Activated CD4-positive, alpha-beta T cell treated with anti-CD3 and anti-CD28 coated beads, Interleukin-2, amount 50 U/mL, for 1 hour (primary cell): Measurements from ENCODE around the gene DGKG.
A peak's percentile ranks its signal among the peaks of the same experiment; 100 is the strongest.

ENCODE experiments used
- DNase-seq: peaks from one replicate; pipeline ENCODE4 v3.0.0-alpha.2; 2020

The DGKG gene

GRCh38 chr3:186128158-186128557 is 233.9 kb downstream of the DGKG start:
- no peak for DNase-seq

- DNase-seq: no peak
Observed at GRCh38 chr3:186127463-186127862, 234.6 kb downstream of the DGKG start.

- DNase-seq: no peak
Observed at GRCh38 chr3:186125118-186125517, 236.9 kb downstream of the DGKG start.

GRCh38 chr3:186124592-186124991 is 237.4 kb downstream of the DGKG start:
- no peak for DNase-seq

- DNase-seq: no peak
Observed at GRCh38 chr3:186123012-186123411, 239.0 kb downstream of the DGKG start.

- no peak for DNase-seq
Observed at GRCh38 chr3:186121968-186122367, 240.1 kb downstream of the DGKG start.

GRCh38 chr3:186121278-186121677 is 240.8 kb downstream of the DGKG start:
- DNase-seq: no peak

GRCh38 chr3:186119499-186119898 is 242.5 kb downstream of the DGKG start:
- no peak for DNase-seq

- DNase-seq: no peak
Observed at GRCh38 chr3:186118692-186119091, 243.3 kb downstream of the DGKG start.

GRCh38 chr3:186117521-186118134 is 244.4 kb downstream of the DGKG start:
- DNase-seq: no peak

- DNase-seq: no peak
Observed at GRCh38 chr3:186115239-186115996, 246.6 kb downstream of the DGKG start.

GRCh38 chr3:186110975-186111974 is 250.8 kb downstream of the DGKG start:
- no peak for DNase-seq

- peak; percentile 2 for DNase-seq
Observed at GRCh38 chr3:186109897-186110803, 251.9 kb downstream of the DGKG start.

GRCh38 chr3:186108941-186109865 is 252.8 kb downstream of the DGKG start, which contains the start of gene ETV5:
ETV5 (minus strand) TSS chr3:186109089; CDS start chr3:186105868, 3,221 bp downstream.
- DNase-seq: peak; percentile 80

- DNase-seq: peak; percentile 1
Observed at GRCh38 chr3:186108106-186108940, 253.7 kb downstream of the DGKG start.

GRCh38 chr3:186107215-186108105 is 254.6 kb downstream of the DGKG start:
- peak; percentile 33 for DNase-seq

GRCh38 chr3:186105543-186105942 is 256.5 kb downstream of the DGKG start:
- DNase-seq: no peak

GRCh38 chr3:186102687-186103086 is 259.3 kb downstream of the DGKG start:
- no peak for DNase-seq

- DNase-seq: no peak
Observed at GRCh38 chr3:186100398-186100797, 261.6 kb downstream of the DGKG start.
